MM.1S (cell line): ENCODE results near the gene FBXO42.
"Not testable (repeated sequence)": the region's sequence is repeated elsewhere in the genome, so short reads cannot be mapped to it uniquely, and the experiment has no call there.

Experiments used
- DNase-seq: peaks from one replicate; pipeline ENCODE4 v3.0.0-alpha.2; 2015
- H2AFZ ChIP-seq: fragments of 300-600 bp; sonication (generic); 2 replicates; pipeline ENCODE4 v1.6.0; 2016; ENCODE audit warnings: antibody characterized with exemption, low read length
- H3F3A ChIP-seq: fragments of 300-600 bp; sonication (generic); 2 replicates; pipeline ENCODE4 v1.6.1; 2016; ENCODE audit warnings: mild to moderate bottlenecking, antibody characterized with exemption, low read length, moderate library complexity, mixed read lengths; ENCODE audit not compliant: insufficient read depth
- H3K27ac ChIP-seq: fragments of 300-600 bp; sonication (generic); 2 replicates; pipeline ENCODE4 v1.5.1; 2016; ENCODE audit warnings: mild to moderate bottlenecking, low read length
- H3K27me3 ChIP-seq: fragments of 300-600 bp; sonication (generic); replicated peaks from 2 replicates; pipeline ENCODE4 v1.6.0; 2016; ENCODE audit warnings: low read length; ENCODE audit not compliant: insufficient read depth
- H3K36me3 ChIP-seq: fragments of 300-600 bp; sonication (generic); replicated peaks from 2 replicates; pipeline ENCODE4 v1.6.1; 2016; ENCODE audit warnings: mild to moderate bottlenecking, low read length, mixed read lengths; ENCODE audit not compliant: insufficient read depth
- H3K4me1 ChIP-seq: fragments of 300-600 bp; sonication (generic); 2 replicates; pipeline ENCODE4 v1.6.1; 2016; ENCODE audit warnings: low read length, mixed read lengths
- H3K4me2 ChIP-seq: fragments of 300-600 bp; sonication (generic); 2 replicates; pipeline ENCODE4 v1.6.0; 2016; ENCODE audit warnings: low read depth, low read length
- H3K4me3 ChIP-seq: fragments of 300-600 bp; sonication (generic); 2 replicates; pipeline ENCODE4 v1.5.1; 2016; ENCODE audit warnings: low read length, mixed read lengths
- H3K79me2 ChIP-seq: fragments of 300-600 bp; sonication (generic); 2 replicates; pipeline ENCODE4 v1.6.1; 2016; ENCODE audit warnings: mixed run types, low read length, mixed read lengths
- H3K9ac ChIP-seq: fragments of 300-600 bp; sonication (generic); 2 replicates; pipeline ENCODE4 v1.6.1; 2016; ENCODE audit warnings: low read length, mixed read lengths
- H3K9me2 ChIP-seq: fragments of 300-600 bp; sonication (generic); replicated peaks from 2 replicates; pipeline ENCODE4 v1.6.1; 2016; ENCODE audit warnings: mild to moderate bottlenecking, low read length, mixed read lengths; ENCODE audit not compliant: insufficient read depth
- H3K9me3 ChIP-seq: fragments of 300-600 bp; sonication (generic); replicated peaks from 2 replicates; pipeline ENCODE4 v1.6.1; 2016; ENCODE audit warnings: mild to moderate bottlenecking, low read length, mixed read lengths; ENCODE audit not compliant: insufficient read depth
- H4K20me1 ChIP-seq: fragments of 300-600 bp; sonication (generic); 2 replicates; pipeline ENCODE4 v1.6.1; 2016; ENCODE audit warnings: mild to moderate bottlenecking, low read length, moderate library complexity, mixed read lengths; ENCODE audit not compliant: insufficient read depth
- EZH2 ChIP-seq: fragments of 300-600 bp; sonication (generic); optimal IDR thresholded peaks from 2 replicates; pipeline ENCODE3; 2017; ENCODE audit warnings: low read depth, mild to moderate bottlenecking, antibody characterized with exemption, low read length, mixed read lengths
- EZH2phosphoT487 ChIP-seq: fragments of 300-600 bp; sonication (generic); IDR thresholded peaks from 2 replicates; pipeline ENCODE4 v1.6.1; 2018; ENCODE audit warnings: antibody characterized with exemption, low read length
- TF ChIP-seq, protein P1 (sequence below): fragments of 300-600 bp; sonication (generic); IDR thresholded peaks from 2 replicates; pipeline ENCODE4 v1.5.1; 2016; ENCODE audit warnings: antibody characterized with exemption, low read length, mixed read lengths

The FBXO42 gene

GRCh38 chr1:16246961-16247360, 105.3 kb downstream of the FBXO42 start:
- Histone ChIP-seq H3K27ac (no peak overlapping the region), H3K9ac (no peak overlapping the region), H3K4me2 (no peak overlapping the region), H3K4me1 (peaks cover 9% of the 10 kb centered on the region), H3K9me2 (no peaks in the 10 kb centered on the region), H3F3A (peaks cover 5% of the 10 kb centered on the region; the same call in 1 of the 2 replicates), H3K4me3 (no peak overlapping the region), H2AFZ (no peak overlapping the region), H3K27me3 (no peaks in the 10 kb centered on the region), H3K79me2 (no peaks in the 10 kb centered on the region), H3K36me3 (no peaks in the 10 kb centered on the region), H3K9me3 (no peaks in the 10 kb centered on the region), H4K20me1 (no peaks in the 10 kb centered on the region)
- TF ChIP-seq EZH2phosphoT487 (no peak), EZH2 (no peak)
- TF ChIP-seq, protein P1, sequence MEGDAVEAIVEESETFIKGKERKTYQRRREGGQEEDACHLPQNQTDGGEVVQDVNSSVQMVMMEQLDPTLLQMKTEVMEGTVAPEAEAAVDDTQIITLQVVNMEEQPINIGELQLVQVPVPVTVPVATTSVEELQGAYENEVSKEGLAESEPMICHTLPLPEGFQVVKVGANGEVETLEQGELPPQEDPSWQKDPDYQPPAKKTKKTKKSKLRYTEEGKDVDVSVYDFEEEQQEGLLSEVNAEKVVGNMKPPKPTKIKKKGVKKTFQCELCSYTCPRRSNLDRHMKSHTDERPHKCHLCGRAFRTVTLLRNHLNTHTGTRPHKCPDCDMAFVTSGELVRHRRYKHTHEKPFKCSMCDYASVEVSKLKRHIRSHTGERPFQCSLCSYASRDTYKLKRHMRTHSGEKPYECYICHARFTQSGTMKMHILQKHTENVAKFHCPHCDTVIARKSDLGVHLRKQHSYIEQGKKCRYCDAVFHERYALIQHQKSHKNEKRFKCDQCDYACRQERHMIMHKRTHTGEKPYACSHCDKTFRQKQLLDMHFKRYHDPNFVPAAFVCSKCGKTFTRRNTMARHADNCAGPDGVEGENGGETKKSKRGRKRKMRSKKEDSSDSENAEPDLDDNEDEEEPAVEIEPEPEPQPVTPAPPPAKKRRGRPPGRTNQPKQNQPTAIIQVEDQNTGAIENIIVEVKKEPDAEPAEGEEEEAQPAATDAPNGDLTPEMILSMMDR, result no peak
- no peak for DNase-seq

- not testable (repeated sequence) for H3K4me1 ChIP-seq, H3K36me3 ChIP-seq, H3K4me3 ChIP-seq, H3K4me2 ChIP-seq, H3K27ac ChIP-seq, H4K20me1 ChIP-seq, H3F3A ChIP-seq, H3K9me2 ChIP-seq, H2AFZ ChIP-seq, H3K9me3 ChIP-seq, H3K79me2 ChIP-seq, DNase-seq, H3K9ac ChIP-seq, H3K27me3 ChIP-seq
Measured at GRCh38 chr1:16246239-16246638, 106.0 kb downstream of the FBXO42 start.

DNA sequence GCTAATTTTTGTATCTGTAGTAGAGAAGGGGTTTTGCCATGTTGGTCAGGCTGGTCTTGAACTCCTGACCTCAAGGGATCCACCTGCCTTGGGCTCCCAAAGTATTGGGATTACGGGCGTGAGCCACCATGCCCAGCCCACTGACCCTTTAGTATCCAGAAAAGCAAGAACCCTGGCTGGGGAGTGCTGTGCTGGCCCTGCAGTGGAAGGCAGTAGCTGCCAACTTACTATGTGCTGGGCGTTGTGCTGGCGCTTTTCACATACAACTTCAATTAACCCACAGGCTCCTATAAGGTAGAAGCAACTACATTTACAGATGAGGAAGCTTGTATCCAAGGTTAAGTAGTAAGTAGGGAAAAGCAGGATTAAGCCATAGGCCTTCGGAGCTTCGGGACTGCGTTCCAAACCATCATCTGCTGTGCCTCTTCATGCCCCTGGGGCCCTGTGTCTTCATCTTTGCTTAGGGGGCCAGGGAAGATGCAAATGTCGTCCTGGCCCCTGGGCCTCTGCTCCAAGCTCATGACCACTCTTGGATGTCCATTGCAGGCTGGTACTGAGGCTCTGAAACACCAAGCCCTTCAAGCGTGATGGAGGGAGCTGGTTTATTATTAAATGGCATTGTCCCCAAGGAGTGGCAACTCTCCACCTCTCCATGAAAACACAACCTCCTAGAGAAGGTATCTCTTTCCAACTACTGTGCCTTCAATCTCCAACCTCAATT, 106.6 kb downstream of the FBXO42 start:
- Histone ChIP-seq H4K20me1 (no peaks in the 10 kb centered on the region), H3K9me2 (no peaks in the 10 kb centered on the region), H2AFZ (no peak overlapping the region), H3K36me3 (no peaks in the 10 kb centered on the region), H3K9ac (no peak overlapping the region), H3K27me3 (no peaks in the 10 kb centered on the region), H3K9me3 (no peaks in the 10 kb centered on the region), H3K79me2 (no peaks in the 10 kb centered on the region), H3K4me3 (no peak overlapping the region), H3K27ac (no peak overlapping the region), H3F3A (peaks cover 5% of the 10 kb centered on the region; the same call in 1 of the 2 replicates), H3K4me1 (peaks cover 9% of the 10 kb centered on the region), H3K4me2 (no peak overlapping the region)
- no peak for TF ChIP-seq EZH2
- TF ChIP-seq, protein P1, result no peak
- no peak for TF ChIP-seq EZH2phosphoT487
- DNase-seq, result no peak

DNA sequence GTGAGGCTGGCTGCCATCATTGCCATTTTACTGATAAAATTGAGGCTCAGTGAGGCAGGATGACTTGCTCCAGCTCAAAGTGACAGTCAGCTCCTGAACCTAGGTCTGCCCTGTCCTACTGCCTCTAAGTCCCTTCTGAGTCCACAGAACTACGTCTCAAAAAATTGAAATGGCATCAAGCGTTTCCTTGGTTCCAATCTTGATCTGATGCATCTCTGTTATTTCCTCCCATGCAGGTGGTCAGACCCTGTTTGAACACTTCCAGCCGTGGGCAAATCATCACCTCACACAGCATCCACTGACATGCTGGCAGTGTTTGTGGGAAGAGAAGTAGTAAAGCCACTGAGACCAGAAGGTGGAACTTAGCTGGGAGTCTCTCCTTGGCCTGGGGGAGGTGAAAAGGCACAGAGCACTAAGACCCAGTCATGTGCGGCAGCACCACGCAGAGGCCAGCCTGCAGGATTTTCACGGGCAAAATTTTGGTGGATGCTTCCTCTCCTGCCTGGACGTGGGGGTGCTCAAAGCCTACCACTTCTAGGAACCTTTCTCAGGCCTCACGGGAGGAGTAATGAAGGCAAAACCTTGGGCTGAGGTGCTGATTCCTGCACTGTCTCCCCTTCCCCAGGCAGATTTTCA, 107.5 kb downstream of the FBXO42 start:
- no peaks in the 10 kb centered on the region for H3K79me2 ChIP-seq
- peaks cover 5% of the 10 kb centered on the region; the same call in 1 of the 2 replicates for H3F3A ChIP-seq
- no peaks in the 10 kb centered on the region for H3K9me3 ChIP-seq
- no peak overlapping the region for H3K27ac ChIP-seq
- DNase-seq, result no peak
- H2AFZ ChIP-seq, result no peak overlapping the region
- TF ChIP-seq EZH2 (no peak), EZH2phosphoT487 (no peak)
- TF ChIP-seq, protein P1, result no peak
- H3K4me2 ChIP-seq, result no peak overlapping the region
- H3K4me3 ChIP-seq, result no peak overlapping the region
- H3K9ac ChIP-seq, result no peak overlapping the region
- H3K4me1 ChIP-seq, result peaks cover 6% of the 10 kb centered on the region
- no peaks in the 10 kb centered on the region for H3K27me3 ChIP-seq
- H3K9me2 ChIP-seq, result no peaks in the 10 kb centered on the region
- no peaks in the 10 kb centered on the region for H4K20me1 ChIP-seq
- no peaks in the 10 kb centered on the region for H3K36me3 ChIP-seq
